Transverse colon (tissue), 4 donors: ENCODE results near the gene CASK.

Experiments
- CTCF ChIP-seq, 5 experiments: fragments of 200-600 bp in 3 of 5; fragments of 450-650 bp in 2 of 5; sonication (generic) in 3 of 5; IDR thresholded peaks; 1 replicate in 2 of 5; 2 replicates in 3 of 5; pipeline ENCODE4 v1.5.1; 2016 to 2017; ENCODE audit warnings: antibody characterized with exemption in 5 of 5, inconsistent platforms in 3 of 5, mild to moderate bottlenecking in 2 of 5, moderate library complexity in 1 of 5
- EP300 ChIP-seq: sonication (generic); formaldehyde crosslinking; IDR thresholded peaks from one replicate; pipeline ENCODE4 v1.6.1; 2017; ENCODE audit warnings: antibody characterized with exemption, low read depth
- POLR2A ChIP-seq: fragments of 450-650 bp; IDR thresholded peaks from one replicate; pipeline ENCODE4 v1.6.1; 2016; ENCODE audit warnings: antibody characterized with exemption, mild to moderate bottlenecking, moderate library complexity
- POLR2AphosphoS5 ChIP-seq, 3 donors: sonication (generic); formaldehyde crosslinking; IDR thresholded peaks; one replicate each; pipeline ENCODE4 v1.6.1; 2016; ENCODE audit warnings: antibody characterized with exemption in 3 of 3

- TF ChIP-seq POLR2AphosphoS5 (IDR thresholded peaks at IDR 0.05): no peak
- no peak for TF ChIP-seq POLR2A
- TF ChIP-seq CTCF (IDR thresholded peaks at IDR 0.05): peak in 2 of 5 experiments; percentile 11
- no peak for TF ChIP-seq EP300
These were observed 188.8 kb downstream of the CASK start for GRCh38 chrX:41734530-41734929.
